Fibroblast of pulmonary artery (primary cell): ENCODE results near the gene THBD.

Experiments used
- DNase-seq: peaks from one replicate; pipeline ENCODE4 v3.0.0-alpha.2; 2010; ENCODE audit warnings: low read depth
- H3K4me3 ChIP-seq: replicated peaks from 2 replicates; pipeline ENCODE4 v1.5.1; 2011; ENCODE audit warnings: low read depth, mild to moderate bottlenecking, control low read depth, low read length, moderate library complexity
- TF ChIP-seq, protein P1 (sequence below): IDR thresholded peaks from 2 replicates; pipeline ENCODE4 v1.5.1; 2011; ENCODE audit warnings: mild to moderate bottlenecking, control low read depth, low read length, inconsistent platforms; ENCODE audit errors: missing control alignments

Gene THBD

GRCh38 chr20:23007886-23008655, 41.4 kb downstream of the THBD start:
- H3K4me3 ChIP-seq, result no peak overlapping the region
- TF ChIP-seq, protein P1, sequence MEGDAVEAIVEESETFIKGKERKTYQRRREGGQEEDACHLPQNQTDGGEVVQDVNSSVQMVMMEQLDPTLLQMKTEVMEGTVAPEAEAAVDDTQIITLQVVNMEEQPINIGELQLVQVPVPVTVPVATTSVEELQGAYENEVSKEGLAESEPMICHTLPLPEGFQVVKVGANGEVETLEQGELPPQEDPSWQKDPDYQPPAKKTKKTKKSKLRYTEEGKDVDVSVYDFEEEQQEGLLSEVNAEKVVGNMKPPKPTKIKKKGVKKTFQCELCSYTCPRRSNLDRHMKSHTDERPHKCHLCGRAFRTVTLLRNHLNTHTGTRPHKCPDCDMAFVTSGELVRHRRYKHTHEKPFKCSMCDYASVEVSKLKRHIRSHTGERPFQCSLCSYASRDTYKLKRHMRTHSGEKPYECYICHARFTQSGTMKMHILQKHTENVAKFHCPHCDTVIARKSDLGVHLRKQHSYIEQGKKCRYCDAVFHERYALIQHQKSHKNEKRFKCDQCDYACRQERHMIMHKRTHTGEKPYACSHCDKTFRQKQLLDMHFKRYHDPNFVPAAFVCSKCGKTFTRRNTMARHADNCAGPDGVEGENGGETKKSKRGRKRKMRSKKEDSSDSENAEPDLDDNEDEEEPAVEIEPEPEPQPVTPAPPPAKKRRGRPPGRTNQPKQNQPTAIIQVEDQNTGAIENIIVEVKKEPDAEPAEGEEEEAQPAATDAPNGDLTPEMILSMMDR, result no peak
- no peak for DNase-seq

DNA sequence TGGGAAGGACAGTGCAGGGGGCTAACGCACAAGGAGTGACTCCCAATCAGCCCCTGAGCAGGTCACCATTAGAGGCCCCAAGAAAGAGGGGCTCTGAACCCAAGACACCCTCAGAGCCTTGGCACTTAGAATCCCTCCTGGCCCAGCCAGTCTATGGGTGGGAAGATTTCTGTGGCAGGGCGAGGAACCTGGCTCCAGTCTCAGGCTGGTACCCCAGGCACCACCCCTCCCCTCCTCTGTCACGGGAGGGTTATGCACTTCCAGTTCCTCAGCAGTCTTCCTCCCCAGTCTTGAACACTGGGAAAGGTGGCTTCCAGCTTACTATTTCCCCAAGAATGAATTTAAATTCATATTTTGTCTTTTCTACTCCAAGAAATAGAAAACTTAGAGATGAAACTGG, 42.0 kb downstream of the THBD start:
- H3K4me3 ChIP-seq, result no peak overlapping the region
- no peak for DNase-seq
- TF ChIP-seq, protein P1, result no peak

DNA sequence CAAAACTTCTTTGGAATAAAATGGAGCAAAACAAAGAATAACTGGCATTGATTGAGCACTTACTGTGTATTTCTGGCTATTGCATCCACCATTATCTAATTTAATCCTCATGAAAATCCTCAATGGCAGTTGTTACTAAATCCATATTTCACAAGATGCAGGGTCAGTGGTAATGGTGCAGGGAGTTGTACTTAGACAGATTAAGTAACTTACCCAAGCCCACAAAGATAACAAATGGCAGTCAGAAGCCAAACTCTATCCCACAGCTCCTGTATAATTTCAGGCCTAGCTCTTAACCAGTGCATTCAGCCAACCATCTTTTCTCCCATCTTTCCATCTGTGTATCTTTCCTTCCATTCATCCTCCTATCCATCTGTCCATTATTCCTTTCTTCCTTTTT, 43.7 kb downstream of the THBD start:
- H3K4me3 ChIP-seq, result no peak overlapping the region
- DNase-seq, result peak; percentile 26
- TF ChIP-seq, protein P1, result no peak

DNA sequence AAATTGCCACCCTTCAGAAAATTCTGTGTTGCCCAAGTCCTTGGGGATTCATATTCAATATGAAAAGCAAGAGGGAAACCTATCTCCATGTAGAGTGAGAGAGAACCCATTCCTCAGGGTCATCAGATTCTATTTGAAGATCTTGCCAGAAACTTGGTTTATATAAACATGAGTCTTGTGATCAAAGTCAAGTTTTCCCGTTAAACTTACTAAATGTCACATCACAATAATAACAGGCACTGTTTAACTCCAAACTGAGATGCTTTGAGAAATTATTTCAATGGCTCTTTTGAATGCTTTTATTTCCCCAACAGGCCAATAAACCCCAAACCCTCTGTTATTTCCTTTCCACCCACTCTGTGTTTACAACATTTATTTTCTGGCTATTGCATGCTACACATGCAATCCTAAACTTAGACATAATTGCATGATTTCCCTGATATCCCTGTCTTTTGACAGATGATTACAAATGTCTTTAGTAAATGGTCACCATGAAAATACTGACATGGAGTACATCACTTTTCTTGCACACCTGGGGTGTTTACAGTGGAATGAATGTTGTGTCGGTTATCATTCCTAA, 45.5 kb downstream of the THBD start:
- TF ChIP-seq, protein P1, result no peak
- no peak overlapping the region for H3K4me3 ChIP-seq
- DNase-seq, result no peak

DNA sequence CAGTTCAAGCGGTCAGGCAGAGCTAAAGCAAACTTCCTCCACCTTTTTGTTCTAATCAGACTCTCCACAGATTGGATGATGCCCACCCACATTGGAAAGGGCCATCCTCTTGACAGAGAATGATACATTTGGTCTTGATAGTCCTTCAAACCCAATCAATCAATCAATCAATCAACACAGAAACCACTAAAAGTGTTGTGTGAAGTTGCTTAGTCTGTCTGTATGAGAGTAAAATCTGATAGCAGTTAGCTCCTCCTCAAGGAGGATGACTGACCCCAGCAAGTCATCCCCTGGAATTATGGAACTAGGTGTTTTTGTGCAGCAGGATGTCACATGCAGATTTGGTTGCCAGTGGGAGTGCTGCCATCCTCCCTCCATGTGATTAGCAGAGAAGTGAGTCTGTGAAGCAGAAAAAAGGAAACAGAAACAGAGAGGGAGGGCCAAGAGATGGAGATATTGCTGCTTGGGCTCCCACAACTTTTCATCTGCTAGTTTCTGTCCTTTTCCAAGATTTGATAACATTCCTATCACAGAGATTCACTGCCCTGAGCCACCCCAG, 46.3 kb downstream of the THBD start:
- no peak for DNase-seq
- TF ChIP-seq, protein P1, result no peak
- H3K4me3 ChIP-seq, result no peak overlapping the region

DNA sequence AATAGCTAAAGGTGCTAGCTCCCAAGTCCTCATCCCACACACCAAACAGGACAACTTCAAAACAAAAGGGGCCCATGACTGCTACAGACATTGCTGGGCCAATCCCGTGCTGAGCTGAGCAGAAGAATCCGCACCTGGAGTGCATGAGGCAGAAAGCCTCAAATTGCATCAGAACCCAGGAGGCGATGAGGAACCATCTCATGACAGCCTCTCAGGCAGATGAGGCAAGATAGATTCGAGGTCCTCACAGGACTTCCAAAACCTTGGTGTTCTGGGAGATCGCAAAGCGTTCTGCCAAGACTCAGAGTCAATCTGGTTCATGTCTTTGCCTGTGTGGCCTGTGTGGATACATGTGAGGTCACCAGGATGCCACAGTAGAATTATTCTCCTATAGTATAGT, 47.2 kb downstream of the THBD start:
- DNase-seq, result no peak
- TF ChIP-seq, protein P1, result no peak
- no peak overlapping the region for H3K4me3 ChIP-seq
